Measurements from ENCODE around the gene BATF.

GRCh38 chr14:75579882-75580281 is 57.6 kb downstream of the BATF start:
- TF ChIP-seq SP1 (IDR thresholded peaks at IDR 0.05; ENCODE audit: low read depth, low read length) (no peak), CHD7 (IDR thresholded peaks at IDR 0.05; ENCODE audit: insufficient replicate concordance, low read length) (no peak), TAF1 (IDR thresholded peaks at IDR 0.05; ENCODE audit: low read depth, low read length) (no peak), POLR2AphosphoS5 (IDR thresholded peaks at IDR 0.05; ENCODE audit: low read depth, low read length) (no peak)

Measured in H1 (cell line).